Colonic mucosa (tissue), 4 donors: Measurements from ENCODE around the gene IL18. TPM values are rescaled to one million over a fixed set of nuclear protein-coding genes. Genes with fewer than 3 reads are reported as not detected.
"Not testable (repeated sequence)": the region's sequence is repeated elsewhere in the genome, so short reads cannot be mapped to it uniquely, and the experiment has no call there.

Experiments
- DNase-seq: peaks from one replicate; pipeline ENCODE4 v3.0.0-alpha.2; 2020
- H3K27ac ChIP-seq: fragments of 200-600 bp; one replicate; pipeline ENCODE4 v1.8.0; 2021
- H3K27me3 ChIP-seq: fragments of 200-600 bp; one replicate; pipeline ENCODE4 v1.8.0; 2021
- H3K36me3 ChIP-seq: fragments of 200-600 bp; one replicate; pipeline ENCODE4 v1.8.0; 2021
- H3K4me1 ChIP-seq: fragments of 200-600 bp; one replicate; pipeline ENCODE4 v1.8.0; 2021; ENCODE audit warnings: mild to moderate bottlenecking
- H3K4me3 ChIP-seq: fragments of 200-600 bp; one replicate; pipeline ENCODE4 v1.8.0; 2021
- H3K9ac ChIP-seq, 2 donors: one replicate each; pipeline ENCODE4 v1.7.0; 2013; ENCODE audit warnings: control low read depth in 2 of 2, low read depth in 2 of 2, low read length in 2 of 2
- H3K9me3 ChIP-seq: fragments of 200-600 bp; one replicate; pipeline ENCODE4 v1.8.0; 2021
- intact Hi-C: fragments of 100-400 bp; cut with DNase I; formaldehyde crosslinking; loops from one replicate; pipeline ENCODE4 v1.14.1; 2022
- total RNA-seq, 2 donors: library from RNA; stranded (reverse); fragmentation: NEBNext Ultra II Directional in 1 of 2; extraction: Animal tissue kit (Norgen Biotek cat#: 25700) in 1 of 2; gene quantifications; one replicate each; pipeline ENCODE4 v1.2.1, GENCODE V29; 2021
- TF ChIP-seq, protein P1 (sequence below): fragments of 200-600 bp; IDR thresholded peaks from one replicate; pipeline ENCODE4 v1.8.0; 2022; ENCODE audit warnings: antibody characterized with exemption, mild to moderate bottlenecking
- donor health status: healthy.
- donor health status: DM: no; HTN: no; CAD: no.
- donor health status: DM: no; HTN: no; CAD: no.

IL18 gene
- total RNA-seq, 2 donors from 2014 or later, result 42.3 to 63.4 TPM

DNA sequence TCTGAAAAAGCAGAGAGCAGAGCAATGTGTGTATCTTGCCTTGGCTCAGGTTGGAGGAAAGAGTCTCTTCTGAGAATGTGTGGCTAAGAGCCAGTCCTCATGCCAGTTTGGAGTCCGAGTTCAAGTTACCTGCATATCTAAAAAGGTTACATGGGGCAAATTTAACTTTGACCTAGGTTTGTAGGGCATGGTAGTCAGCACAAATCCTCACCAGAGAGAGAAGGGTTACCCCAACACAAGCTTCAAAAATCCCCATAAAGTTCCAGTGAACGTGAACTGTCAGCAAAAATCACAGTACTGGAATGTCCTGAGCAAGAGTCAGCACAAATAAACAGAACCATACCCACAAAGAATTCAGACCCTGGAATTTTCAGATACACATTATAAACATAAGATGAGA, 63.4 kb downstream of the IL18 start:
- Histone ChIP-seq H3K27me3 (no peaks in the 10 kb centered on the region), H3K4me3 (no peak overlapping the region), H3K9ac (no peak overlapping the region), H3K9me3 (no peaks in the 10 kb centered on the region), H3K27ac (no peak overlapping the region), H3K4me1 (no peaks in the 10 kb centered on the region), H3K36me3 (no peaks in the 10 kb centered on the region)
- TF ChIP-seq, protein P1, sequence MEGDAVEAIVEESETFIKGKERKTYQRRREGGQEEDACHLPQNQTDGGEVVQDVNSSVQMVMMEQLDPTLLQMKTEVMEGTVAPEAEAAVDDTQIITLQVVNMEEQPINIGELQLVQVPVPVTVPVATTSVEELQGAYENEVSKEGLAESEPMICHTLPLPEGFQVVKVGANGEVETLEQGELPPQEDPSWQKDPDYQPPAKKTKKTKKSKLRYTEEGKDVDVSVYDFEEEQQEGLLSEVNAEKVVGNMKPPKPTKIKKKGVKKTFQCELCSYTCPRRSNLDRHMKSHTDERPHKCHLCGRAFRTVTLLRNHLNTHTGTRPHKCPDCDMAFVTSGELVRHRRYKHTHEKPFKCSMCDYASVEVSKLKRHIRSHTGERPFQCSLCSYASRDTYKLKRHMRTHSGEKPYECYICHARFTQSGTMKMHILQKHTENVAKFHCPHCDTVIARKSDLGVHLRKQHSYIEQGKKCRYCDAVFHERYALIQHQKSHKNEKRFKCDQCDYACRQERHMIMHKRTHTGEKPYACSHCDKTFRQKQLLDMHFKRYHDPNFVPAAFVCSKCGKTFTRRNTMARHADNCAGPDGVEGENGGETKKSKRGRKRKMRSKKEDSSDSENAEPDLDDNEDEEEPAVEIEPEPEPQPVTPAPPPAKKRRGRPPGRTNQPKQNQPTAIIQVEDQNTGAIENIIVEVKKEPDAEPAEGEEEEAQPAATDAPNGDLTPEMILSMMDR, result no peak
- no peak for DNase-seq
- intact Hi-C loops, result no loop called here

DNA sequence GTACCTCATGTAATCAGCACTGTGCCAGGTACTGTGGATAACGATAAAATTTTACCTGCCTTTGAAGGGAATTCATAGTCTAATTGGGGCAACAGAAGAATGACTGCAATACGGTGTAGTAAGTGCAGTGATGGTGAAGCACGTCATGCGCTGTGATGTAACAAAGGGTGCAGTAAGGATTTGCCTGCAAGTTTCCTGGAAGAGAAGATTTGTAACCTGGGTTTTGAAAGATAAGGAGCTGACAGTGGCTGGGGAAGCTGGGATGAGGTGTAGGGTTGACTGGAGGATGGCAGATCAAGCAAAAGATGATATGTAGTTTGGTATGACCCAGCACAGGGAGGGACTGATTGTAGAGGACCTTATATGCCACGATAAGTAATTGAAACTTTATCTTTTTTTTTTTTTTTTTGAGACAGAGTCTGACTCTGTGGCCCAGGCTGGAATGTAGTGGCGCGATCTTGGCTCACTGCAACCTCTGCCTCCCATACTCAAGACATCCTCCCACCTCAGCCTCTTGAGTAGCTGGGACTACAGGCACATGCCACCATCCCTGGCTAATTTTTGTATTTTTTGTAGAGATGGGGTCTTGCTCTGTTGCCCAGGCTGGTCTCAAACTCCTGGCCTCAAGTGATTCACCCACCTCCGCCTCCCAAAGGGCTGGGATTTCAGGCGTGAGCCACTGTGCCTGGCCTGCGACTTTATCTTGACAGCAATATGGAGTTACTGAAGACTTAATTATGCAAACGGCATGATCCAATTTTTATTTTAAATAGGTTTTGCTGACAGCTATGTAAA, 66.0 kb downstream of the IL18 start:
- TF ChIP-seq, protein P1, result no peak
- H3K9ac ChIP-seq, result no peak overlapping the region
- no peak overlapping the region for H3K27ac ChIP-seq
- no peaks in the 10 kb centered on the region for H3K9me3 ChIP-seq
- H3K4me3 ChIP-seq, result no peak overlapping the region
- no peaks in the 10 kb centered on the region for H3K4me1 ChIP-seq
- DNase-seq, result no peak
- no peaks in the 10 kb centered on the region for H3K27me3 ChIP-seq
- peaks cover 9% of the 10 kb centered on the region for H3K36me3 ChIP-seq
- intact Hi-C loops, result no loop called here

DNA sequence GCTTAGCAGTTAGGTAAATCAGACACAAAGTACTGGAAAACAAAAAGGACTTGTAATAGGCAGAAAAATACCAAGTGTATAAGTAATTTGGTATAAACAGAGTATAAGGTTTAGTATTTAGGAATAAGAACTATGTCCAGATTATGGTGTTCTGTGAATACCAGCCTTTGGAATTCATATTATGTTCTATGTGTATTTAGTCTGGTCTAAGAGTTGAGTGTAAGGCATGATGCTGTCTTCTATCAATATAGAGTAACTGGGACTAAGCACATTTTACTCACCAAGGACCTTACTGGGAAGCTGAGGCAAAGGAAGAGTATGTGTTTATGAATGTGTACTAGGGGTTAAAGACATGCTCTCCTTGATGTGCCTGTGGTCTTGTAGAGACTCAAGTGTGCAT, 67.7 kb downstream of the IL18 start:
- Histone ChIP-seq H3K36me3 (peaks cover 26% of the 10 kb centered on the region), H3K9ac (no peak overlapping the region), H3K27ac (no peak overlapping the region), H3K27me3 (no peaks in the 10 kb centered on the region), H3K4me1 (no peaks in the 10 kb centered on the region), H3K9me3 (no peaks in the 10 kb centered on the region), H3K4me3 (no peak overlapping the region)
- DNase-seq, result no peak
- TF ChIP-seq, protein P1, result no peak
- intact Hi-C loops, result no loop called here

DNA sequence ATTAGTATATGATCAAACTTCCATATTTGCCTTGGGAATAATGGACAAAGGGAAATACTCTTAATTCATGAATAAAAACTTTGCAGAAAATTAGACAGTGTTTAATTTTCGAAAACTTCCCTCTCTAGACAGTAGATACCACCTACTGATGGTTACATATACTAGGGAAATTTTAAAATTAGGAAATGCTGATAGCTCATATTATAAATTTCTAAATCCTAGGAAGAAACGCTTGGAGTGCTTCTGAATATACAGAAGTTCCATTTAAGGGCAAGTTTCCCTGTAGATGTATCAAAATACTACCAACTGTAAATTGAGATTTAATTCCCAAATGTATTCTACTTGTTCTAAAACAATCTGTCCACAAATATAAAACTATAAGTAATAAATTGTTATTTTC, 68.6 kb downstream of the IL18 start:
- H3K36me3 ChIP-seq, result peaks cover 31% of the 10 kb centered on the region
- intact Hi-C loops, H3K4me3 ChIP-seq, H3K4me1 ChIP-seq, H3K27me3 ChIP-seq, H3K9me3 ChIP-seq, DNase-seq, H3K27ac ChIP-seq, H3K9ac ChIP-seq: not testable (repeated sequence)

Other genes with a start within 250 kb of the IL18 start
- gene C11orf52, start 245.2 kb downstream of the IL18 start, total RNA-seq, result 1 to 10 TPM; 7.3 to 8.8 TPM
- gene DIXDC1, start 226.8 kb downstream of the IL18 start, total RNA-seq, result 10 to 100 TPM in 1 of 2 donors, 1 to 10 TPM in 1; 4.0 to 13.8 TPM
- 10 to 100 TPM; 67.3 to 73.4 TPM for gene DLAT, start 138.7 kb downstream of the IL18 start, total RNA-seq
- gene PIH1D2, start 90.1 kb downstream of the IL18 start, total RNA-seq, result 1 to 10 TPM in 1 of 2 donors, under 1 TPM in 1; 0.82 to 1.0 TPM
- 10 to 100 TPM; 12.5 to 12.8 TPM for gene NKAPD1, start 89.8 kb downstream of the IL18 start, total RNA-seq
- 10 to 100 TPM; 40.7 to 93.9 TPM for gene TIMM8B, start 77.3 kb downstream of the IL18 start, total RNA-seq
- gene SDHD, start 77.2 kb downstream of the IL18 start, total RNA-seq, result 100 to 1,000 TPM; 274 to 276 TPM
- under 1 TPM in 1 of 2 donors, not detected in 1; 0.42 TPM for gene TEX12, start 3.3 kb upstream of the IL18 start, total RNA-seq
- 1 to 10 TPM; 1.7 to 6.0 TPM for gene BCO2, start 11.4 kb upstream of the IL18 start, total RNA-seq
- 10 to 100 TPM; 33.3 to 34.6 TPM for gene PTS, start 62.3 kb upstream of the IL18 start, total RNA-seq
- gene PLET1, start 96.8 kb upstream of the IL18 start, total RNA-seq, result not detected